HCT116 (cell line): ENCODE measurements around the gene CEACAM19. TPM values are rescaled to one million over a fixed set of nuclear protein-coding genes. Genes with fewer than 3 reads are reported as not detected.

Experiments
- ATAC-seq: fragments of 200-7000 bp; cut with Tn5 transposase; 2 replicates; pipeline ENCODE4 v1.9.1; 2020; ENCODE audit warnings: mild to moderate bottlenecking, moderate library complexity
- BruUV-seq: library from RNA; stranded (reverse); fragments of 400-500 nt; replicated peaks from 2 replicates; lab custom pipeline; 2021; lab: Mats Ljungman, UMichigan
- CTCF ChIA-PET: fragments of 300-600 bp; sonication (Branson Sonifier 250); formaldehyde crosslinking; loops from one replicate; lab custom pipeline; 2021; ENCODE audit warnings: antibody characterized with exemption; lab: Charles Lee
- POLR2A ChIA-PET: fragments of 300-600, 350-600 bp; sonication (Branson Sonifier 250); formaldehyde crosslinking; loops from one replicate; lab custom pipeline; 2021; ENCODE audit warnings: antibody characterized with exemption; lab: Charles Lee
- RAD21 ChIA-PET, 2 experiments: fragments of 300-600 bp; sonication (Branson Sonifier 250); formaldehyde crosslinking; loops; one replicate each; lab custom pipeline; 2023; ENCODE audit warnings: low total read pairs in 2 of 2; ENCODE audit not compliant: uncharacterized antibody in 2 of 2, unreplicated experiment in 2 of 2, low non-redundant PET in 1 of 2; lab: Charles Lee
- DNase-seq: peaks from one replicate; pipeline ENCODE4 v3.0.0-alpha.2; 2010; ENCODE audit warnings: low read depth, low spot score
- H2AFZ ChIP-seq: fragments of 200-600 bp; shearing (Covaris generic), sonication (generic); 2 replicates; pipeline ENCODE4 v1.6.1; 2017; ENCODE audit warnings: low read depth, mixed run types, mixed read lengths, antibody characterized with exemption, low read length; ENCODE audit not compliant: poor library complexity, severe bottlenecking
- H3K27ac ChIP-seq: 2 replicates; pipeline ENCODE4 v1.5.1; 2012; ENCODE audit warnings: low read depth, low read length
- H3K27me3 ChIP-seq: fragments of 200-600 bp; sonication (generic); 2 replicates; pipeline ENCODE4 v1.6.1; 2016; ENCODE audit warnings: mixed run types, low read length, mixed read lengths; ENCODE audit not compliant: insufficient read depth
- H3K36me3 ChIP-seq, 2 experiments: fragments of 200-500 bp in 1 of 2; fragments of 200-600 bp in 1 of 2; sonication (Bioruptor generic) in 1 of 2; sonication (generic) in 1 of 2; 2 replicates each; pipeline versions ENCODE4 v1.5.1 to v1.6.1; 2014 to 2016; ENCODE audit warnings: low read length in 2 of 2, inconsistent platforms in 1 of 2, mixed read lengths in 1 of 2, mixed run types in 1 of 2; ENCODE audit not compliant: insufficient read depth in 2 of 2, control insufficient read depth in 1 of 2
- H3K4me1 ChIP-seq, 2 experiments: fragments of 200-600 bp in 1 of 2; sonication (generic) in 1 of 2; 2 replicates each; pipeline versions ENCODE4 v1.5.1 to v1.6.1; 2012 to 2017; ENCODE audit warnings: low read length in 2 of 2, inconsistent platforms in 1 of 2, mild to moderate bottlenecking in 1 of 2, mixed read lengths in 1 of 2, mixed run types in 1 of 2, moderate library complexity in 1 of 2; ENCODE audit not compliant: insufficient read depth in 2 of 2, control insufficient read depth in 1 of 2
- H3K4me2 ChIP-seq: fragments of 200-600 bp; sonication (generic); 2 replicates; pipeline ENCODE4 v1.6.1; 2017; ENCODE audit warnings: mixed run types, low read length, mixed read lengths
- H3K4me3 ChIP-seq, 2 experiments: fragments of 200-600 bp in 1 of 2; sonication (generic) in 1 of 2; replicated peaks in 1 of 2; 2 replicates each; pipeline ENCODE4 v1.5.1; 2011 to 2016; ENCODE audit warnings: low read length in 2 of 2, control low read depth in 1 of 2, low read depth in 1 of 2, mild to moderate bottlenecking in 1 of 2, mixed read lengths in 1 of 2, mixed run types in 1 of 2
- H3K79me2 ChIP-seq: fragments of 200-600 bp; sonication (generic); 2 replicates; pipeline ENCODE4 v1.6.1; 2017; ENCODE audit warnings: mild to moderate bottlenecking, mixed run types, low read length, moderate library complexity, mixed read lengths; ENCODE audit not compliant: insufficient read depth
- H3K9ac ChIP-seq: fragments of 200-600 bp; sonication (generic); 2 replicates; pipeline ENCODE4 v1.6.1; 2016; ENCODE audit warnings: low read length, mixed read lengths
- H3K9me2 ChIP-seq: fragments of 200-600 bp; sonication (generic), shearing (Covaris generic); 2 replicates; pipeline ENCODE4 v1.6.1; 2017; ENCODE audit warnings: mixed run types, mild to moderate bottlenecking, moderate library complexity; ENCODE audit not compliant: insufficient read depth
- H3K9me3 ChIP-seq, 2 experiments: fragments of 200-500 bp in 1 of 2; fragments of 200-600 bp in 1 of 2; sonication (Bioruptor generic) in 1 of 2; sonication (generic) in 1 of 2; 2 replicates each; pipeline ENCODE4 v1.6.1; 2014 to 2017; ENCODE audit warnings: low read length in 2 of 2, mixed read lengths in 2 of 2, inconsistent platforms in 1 of 2, low read depth in 1 of 2, mild to moderate bottlenecking in 1 of 2, mixed run types in 1 of 2, moderate library complexity in 1 of 2; ENCODE audit not compliant: control insufficient read depth in 1 of 2, insufficient read depth in 1 of 2
- H4K20me1 ChIP-seq: fragments of 200-600 bp; sonication (generic), shearing (Covaris generic); 2 replicates; pipeline ENCODE4 v1.6.1; 2017; ENCODE audit warnings: mixed run types, mild to moderate bottlenecking, moderate library complexity; ENCODE audit not compliant: insufficient read depth
- ATF3 ChIP-seq: IDR thresholded peaks from 2 replicates; pipeline ENCODE4 v1.6.1; 2012
- CBX3 ChIP-seq: IDR thresholded peaks from 2 replicates; pipeline ENCODE4 v1.6.1; 2012; ENCODE audit warnings: low read depth
- CEBPB ChIP-seq: IDR thresholded peaks from 2 replicates; pipeline ENCODE4 v1.6.1; 2012; ENCODE audit warnings: low read depth
- EGR1 ChIP-seq: IDR thresholded peaks from 2 replicates; pipeline ENCODE4 v1.6.1; 2012; ENCODE audit warnings: low read depth
- ELF1 ChIP-seq: IDR thresholded peaks from 2 replicates; pipeline ENCODE4 v1.6.1; 2012; ENCODE audit warnings: low read depth, borderline replicate concordance
- EZH2 ChIP-seq: fragments of 200-600 bp; sonication (generic); IDR thresholded peaks from 2 replicates; pipeline ENCODE4 v1.6.1; 2017; ENCODE audit warnings: antibody characterized with exemption, mixed run types
- FOSL1 ChIP-seq: IDR thresholded peaks from 2 replicates; pipeline ENCODE4 v1.6.1; 2012; ENCODE audit warnings: low read depth
- MAX ChIP-seq: IDR thresholded peaks from 2 replicates; pipeline ENCODE4 v1.6.1; 2012
- POLR2AphosphoS5 ChIP-seq: IDR thresholded peaks from 2 replicates; pipeline ENCODE4 v1.6.1; 2011; ENCODE audit warnings: mild to moderate bottlenecking, low read depth, low read length, moderate library complexity
- RAD21 ChIP-seq: IDR thresholded peaks from 2 replicates; pipeline ENCODE4 v1.6.1; 2012; ENCODE audit warnings: low read depth, mild to moderate bottlenecking
- REST ChIP-seq: IDR thresholded peaks from 2 replicates; pipeline ENCODE4 v1.6.1; 2012; ENCODE audit warnings: low read depth
- SIN3A ChIP-seq: IDR thresholded peaks from 2 replicates; pipeline ENCODE4 v1.6.1; 2012; ENCODE audit warnings: low read depth
- SP1 ChIP-seq: IDR thresholded peaks from 2 replicates; pipeline ENCODE4 v1.6.1; 2012; ENCODE audit warnings: low read depth
- ZBTB33 ChIP-seq: IDR thresholded peaks from 2 replicates; pipeline ENCODE4 v1.6.1; 2011; ENCODE audit warnings: mild to moderate bottlenecking, low read length, moderate library complexity; ENCODE audit not compliant: insufficient replicate concordance; ENCODE audit errors: extremely low read depth
- ZFX ChIP-seq: fragments of 450-650 bp; IDR thresholded peaks from 2 replicates; pipeline ENCODE4 v1.6.1; 2017
- intact Hi-C: fragments of 100-400 bp; cut with micrococcal nuclease; formaldehyde crosslinking; loops from 2 replicates; pipeline ENCODE4 v1.10.0; 2022
- total RNA-seq: library from RNA; stranded (reverse); gene quantifications from one replicate; pipeline ENCODE4 v1.2.1, GENCODE V29; 2021; ENCODE audit not compliant: unreplicated experiment

The CEACAM19 gene
- total RNA-seq, 1 experiment from 2014 or later: 4.0 TPM

- Histone ChIP-seq H3K9ac (no peak overlapping the region), H3K36me3 (peaks cover 35 to 63% of the 10 kb centered on the region in 2 experiments), H3K4me3 (no peak overlapping the region), H3K9me3 (no peaks in the 10 kb centered on the region), H3K27ac (no peak overlapping the region), H3K9me2 (no peaks in the 10 kb centered on the region), H4K20me1 (no peaks in the 10 kb centered on the region), H3K4me2 (no peak overlapping the region), H3K79me2 (peaks cover 12% of the 10 kb centered on the region; the same call in 1 of the 2 replicates), H2AFZ (no peak overlapping the region), H3K27me3 (no peaks in the 10 kb centered on the region), H3K4me1 (peaks cover 0 to 6% of the 10 kb centered on the region in 2 experiments; a peak in 1 of 4 replicates)
- ChIA-PET POLR2A (no interaction called here), RAD21 (no interaction called here), CTCF (no interaction called here)
- no TSS peak for BruUV-seq
- TF ChIP-seq CEBPB: no peak
- no peak for TF ChIP-seq POLR2AphosphoS5
- TF ChIP-seq FOSL1: no peak
- TF ChIP-seq EZH2: no peak
- no peak for TF ChIP-seq ZBTB33
- TF ChIP-seq ELF1: no peak
- TF ChIP-seq MAX: no peak
- no peak for TF ChIP-seq REST
- no peak for TF ChIP-seq SIN3A
- no peak for TF ChIP-seq EGR1
- no peak for TF ChIP-seq ZFX
- TF ChIP-seq SP1: no peak
- no peak for TF ChIP-seq RAD21
- no peak for TF ChIP-seq CBX3
- no peak for TF ChIP-seq ATF3
- ATAC-seq (no peak), DNase-seq (no peak)
- intact Hi-C loops: no loop called here
Measured at GRCh38 chr19:44661205-44661604, 10.1 kb upstream of the CEACAM19 start.
